Right lobe of liver (tissue), 6 donors: ENCODE measurements around the gene TNS3. TPM values are rescaled to one million over a fixed set of nuclear protein-coding genes. Genes with fewer than 3 reads are reported as not detected.

ENCODE experiments used
- ATAC-seq, 4 donors: fragments of 200-7000 bp; cut with Tn5 transposase; one replicate each; pipeline ENCODE4 v1.9.1; 2020; ENCODE audit warnings: mild to moderate bottlenecking in 4 of 4, moderate library complexity in 4 of 4
- DNase-seq, 3 donors: peaks; one replicate each; pipeline ENCODE4 v3.0.0-alpha.2; 2020
- H3K27ac ChIP-seq, 3 donors: fragments of 200-600 bp; one replicate each; pipeline ENCODE4 v1.8.0; 2022
- H3K27me3 ChIP-seq, 2 donors: fragments of 200-600 bp; one replicate each; pipeline ENCODE4 v1.8.0; 2022
- H3K36me3 ChIP-seq, 4 donors: fragments of 200-600 bp; sonication (generic) in 1 of 4; one replicate each; pipeline versions ENCODE4 v1.5.1 to v1.8.0; 2017 to 2022; ENCODE audit warnings: control low read depth in 1 of 4
- H3K4me1 ChIP-seq, 4 donors: fragments of 200-600 bp; sonication (generic) in 1 of 4; one replicate each; pipeline versions ENCODE4 v1.5.1 to v1.8.0; 2017 to 2022; ENCODE audit warnings: control low read depth in 1 of 4
- H3K4me3 ChIP-seq, 3 donors: fragments of 200-600 bp; one replicate each; pipeline ENCODE4 v1.8.0; 2022
- H3K9me3 ChIP-seq, 4 donors: fragments of 200-600 bp; sonication (generic) in 1 of 4; one replicate each; pipeline versions ENCODE4 v1.5.1 to v1.8.0; 2017 to 2022; ENCODE audit warnings: control low read depth in 1 of 4
- POLR2A ChIP-seq: fragments of 450-650 bp; IDR thresholded peaks from one replicate; pipeline ENCODE4 v1.6.1; 2017; ENCODE audit warnings: antibody characterized with exemption, mild to moderate bottlenecking
- WGBS: methylation state at CpG from one replicate; pipeline ENCODE4 v1.1.6; 2018; ENCODE audit warnings: low coverage, low lambda C conversion rate; ENCODE audit not compliant: insufficient coverage; ENCODE audit errors: missing lambda C conversion rate; 5-methylcytosine and 5-hydroxymethylcytosine counted together
- intact Hi-C, 2 donors: fragments of 100-400 bp; cut with DNase I; formaldehyde crosslinking; loops; one replicate each; pipeline versions ENCODE4 v1.11.2 to v1.14.1; 2022
- total RNA-seq, 6 experiments: library from RNA; depleted of rRNA in 2 of 6; stranded (reverse); fragments of >200 nt in 2 of 6; fragmentation: NEBNext Ultra II Directional in 3 of 6; extraction: Animal tissue kit (Norgen Biotek cat#: 25700) in 3 of 6; gene quantifications; one replicate each; pipeline versions ENCODE4 v1.1.0 to v1.2.4, GENCODE V29; 2016 to 2023
- TF ChIP-seq, protein P1 (sequence below), 4 donors: fragments of 200-600 bp in 3 of 4; fragments of 450-650 bp in 1 of 4; IDR thresholded peaks; one replicate each; pipeline versions ENCODE4 v1.5.1 to v1.8.0; 2016 to 2022; ENCODE audit warnings: antibody characterized with exemption in 4 of 4, mild to moderate bottlenecking in 2 of 4
- donor health status: DM: no; HTN: yes; CAD: no.
- donor health status: DM: no; HTN: no; CAD: no.
- donor health status: DM: no; HTN: no; CAD: no.
- donor health status: DM: no; HTN: yes; CAD: no.
- donor health status: DM: no; HTN: yes; CAD: no.

TNS3 gene
- total RNA-seq, 6 experiments from 2014 or later, result 51.2 to 95.0 (median 58.4) TPM

DNA sequence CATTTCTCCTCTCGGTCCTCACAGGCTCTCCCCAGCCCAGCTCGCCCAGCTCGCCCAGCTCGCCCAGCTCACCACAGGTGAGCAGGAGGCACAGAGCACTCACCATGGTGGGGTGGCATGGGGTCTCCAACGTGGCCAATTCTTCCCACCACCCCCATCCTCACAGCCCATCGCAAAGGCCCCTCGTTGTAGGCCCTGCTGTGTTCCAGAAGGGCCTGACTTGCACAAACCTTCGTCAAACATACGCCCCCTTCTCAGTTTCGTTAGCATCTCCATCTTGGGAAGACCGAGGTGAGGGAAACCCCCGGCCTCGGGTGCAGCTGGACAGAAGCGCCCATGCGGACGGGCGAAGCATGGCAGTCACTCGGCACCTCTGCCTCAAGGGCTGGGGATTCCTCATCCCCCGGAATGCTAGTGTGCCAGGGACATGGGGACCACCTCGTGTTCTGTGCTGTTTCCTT, 304.6 kb downstream of the TNS3 start:
- DNase-seq (no peak), ATAC-seq (no peak)
- H3K36me3 ChIP-seq, result peaks cover 0 to 22% (median 14%) of the 10 kb centered on the region in 4 donors
- intact Hi-C loops, result loop anchor here in 1 of 2 donors (10.0 kb wide), 1 partner anchor 547 kb away; no protein-coding TSS in a partner anchor
- WGBS, result 95% methylated on average over 11 of the region's 20 CpGs
- H3K27me3 ChIP-seq, result no peaks in the 10 kb centered on the region
- H3K27ac ChIP-seq, result no peak overlapping the region
- no peak for TF ChIP-seq POLR2A
- TF ChIP-seq, protein P1, sequence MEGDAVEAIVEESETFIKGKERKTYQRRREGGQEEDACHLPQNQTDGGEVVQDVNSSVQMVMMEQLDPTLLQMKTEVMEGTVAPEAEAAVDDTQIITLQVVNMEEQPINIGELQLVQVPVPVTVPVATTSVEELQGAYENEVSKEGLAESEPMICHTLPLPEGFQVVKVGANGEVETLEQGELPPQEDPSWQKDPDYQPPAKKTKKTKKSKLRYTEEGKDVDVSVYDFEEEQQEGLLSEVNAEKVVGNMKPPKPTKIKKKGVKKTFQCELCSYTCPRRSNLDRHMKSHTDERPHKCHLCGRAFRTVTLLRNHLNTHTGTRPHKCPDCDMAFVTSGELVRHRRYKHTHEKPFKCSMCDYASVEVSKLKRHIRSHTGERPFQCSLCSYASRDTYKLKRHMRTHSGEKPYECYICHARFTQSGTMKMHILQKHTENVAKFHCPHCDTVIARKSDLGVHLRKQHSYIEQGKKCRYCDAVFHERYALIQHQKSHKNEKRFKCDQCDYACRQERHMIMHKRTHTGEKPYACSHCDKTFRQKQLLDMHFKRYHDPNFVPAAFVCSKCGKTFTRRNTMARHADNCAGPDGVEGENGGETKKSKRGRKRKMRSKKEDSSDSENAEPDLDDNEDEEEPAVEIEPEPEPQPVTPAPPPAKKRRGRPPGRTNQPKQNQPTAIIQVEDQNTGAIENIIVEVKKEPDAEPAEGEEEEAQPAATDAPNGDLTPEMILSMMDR (IDR thresholded peaks at IDR 0.05), result no peak
- H3K4me1 ChIP-seq, result peaks cover 0 to 19% (median 8%) of the 10 kb centered on the region in 4 donors
- no peak overlapping the region for H3K4me3 ChIP-seq
- no peaks in the 10 kb centered on the region for H3K9me3 ChIP-seq

DNA sequence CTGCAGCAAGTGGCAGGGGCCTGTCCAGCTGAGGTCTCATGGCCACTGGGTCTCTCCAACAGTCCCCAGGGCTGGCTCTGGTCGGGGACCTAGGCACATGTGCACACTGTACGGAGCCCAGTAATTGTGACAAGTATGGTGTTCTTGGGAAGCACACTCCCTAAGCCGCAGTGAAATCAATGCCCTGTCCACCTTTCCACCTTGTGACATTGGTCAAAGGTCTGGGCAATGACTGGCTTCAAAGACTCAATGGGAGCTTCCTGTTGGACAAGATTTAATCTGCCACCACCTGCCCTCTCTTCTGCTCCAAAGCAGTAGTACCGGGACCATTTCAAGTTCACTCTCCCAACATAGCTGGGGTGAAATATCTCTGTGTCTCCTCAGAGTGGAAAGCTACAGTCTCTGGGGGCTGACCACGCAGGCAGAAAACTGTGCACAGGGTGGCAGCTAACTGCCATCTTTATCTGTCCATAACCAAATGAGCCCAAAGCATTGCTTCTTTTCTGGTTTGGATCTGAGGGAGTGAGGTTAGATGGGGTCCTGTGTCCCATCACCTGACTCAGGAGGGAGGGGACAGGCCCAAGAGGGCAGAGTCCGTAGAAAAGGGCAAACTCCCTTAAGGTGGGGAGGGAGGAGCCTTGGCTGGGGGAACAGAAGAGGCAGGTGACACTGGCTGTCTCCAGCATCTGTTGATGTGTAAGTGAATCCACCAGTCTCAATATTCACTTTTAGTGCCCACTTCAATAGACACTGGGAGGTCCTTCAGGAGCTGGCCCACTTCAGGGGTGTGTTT, 307.7 kb downstream of the TNS3 start:
- H3K9me3 ChIP-seq, result no peaks in the 10 kb centered on the region
- ATAC-seq, result peak; percentile 12 to 57 (median 28)
- no peak overlapping the region for H3K27ac ChIP-seq
- H3K36me3 ChIP-seq, result peaks cover 0 to 14% (median 6%) of the 10 kb centered on the region in 4 donors
- no peak for DNase-seq
- no peak overlapping the region for H3K4me3 ChIP-seq
- H3K4me1 ChIP-seq, result peaks cover 0 to 19% (median 7%) of the 10 kb centered on the region in 4 donors
- TF ChIP-seq, protein P1 (IDR thresholded peaks at IDR 0.05), result no peak
- no peak for TF ChIP-seq POLR2A
- intact Hi-C loops, result loop anchor here in 1 of 2 donors (10.0 kb wide), 1 partner anchor 551 kb away; no protein-coding TSS in a partner anchor
- H3K27me3 ChIP-seq, result no peaks in the 10 kb centered on the region
- 63% methylated on average over 3 of the region's 6 CpGs for WGBS

DNA sequence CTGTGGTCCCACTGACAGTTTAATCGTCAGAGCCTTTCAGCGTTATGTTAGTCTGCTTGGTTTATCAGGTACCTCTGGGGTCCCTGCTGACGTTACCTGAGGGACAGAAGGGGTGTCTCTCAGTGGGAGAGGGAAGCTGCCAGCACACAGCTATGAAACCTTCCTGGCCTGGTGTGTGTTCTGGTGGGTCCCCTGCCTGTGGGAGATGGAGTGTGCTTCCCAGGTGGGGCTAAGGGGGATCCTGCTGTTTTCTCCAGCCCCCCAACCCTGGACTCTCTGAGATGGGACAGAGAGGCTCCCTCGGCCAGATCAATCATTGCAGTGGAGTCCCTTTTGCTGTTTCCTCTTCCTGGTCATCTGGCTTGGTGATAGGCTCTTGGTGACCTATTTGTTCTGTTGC, 308.8 kb downstream of the TNS3 start:
- Histone ChIP-seq H3K27me3 (no peaks in the 10 kb centered on the region), H3K36me3 (peaks cover 0 to 14% (median 6%) of the 10 kb centered on the region in 4 donors), H3K27ac (no peak overlapping the region), H3K4me3 (no peak overlapping the region), H3K9me3 (no peaks in the 10 kb centered on the region), H3K4me1 (peaks cover 0 to 12% (median 2%) of the 10 kb centered on the region in 4 donors)
- intact Hi-C loops, result loop anchor here in 1 of 2 donors (10.0 kb wide), 1 partner anchor 552 kb away; no protein-coding TSS in a partner anchor
- TF ChIP-seq POLR2A, result no peak
- TF ChIP-seq, protein P1 (IDR thresholded peaks at IDR 0.05), result no peak
- DNase-seq (no peak), ATAC-seq (no peak)
- WGBS, result 96% methylated on average over 3 of the region's 4 CpGs

DNA sequence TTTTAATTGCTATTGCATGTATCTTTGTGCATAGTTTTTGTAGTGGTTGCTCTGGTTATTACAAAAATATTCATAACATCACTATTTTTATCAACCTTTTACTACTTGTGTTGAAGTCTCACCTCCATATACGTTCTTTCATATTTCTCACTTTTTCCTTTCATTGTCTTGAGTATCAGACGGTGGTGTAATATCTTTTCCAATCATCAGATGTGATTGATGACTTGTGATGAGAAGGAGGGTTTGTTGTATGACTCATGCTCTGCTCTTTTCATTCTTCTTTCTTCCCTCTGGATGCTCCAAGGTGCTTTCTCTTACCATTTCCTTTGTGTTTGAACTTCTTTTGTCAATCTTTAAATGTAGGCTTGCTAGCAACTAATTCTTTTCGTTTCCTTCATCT, 310.2 kb downstream of the TNS3 start:
- ATAC-seq (no peak), DNase-seq (no peak)
- Histone ChIP-seq H3K4me1 (peaks cover 0 to 12% (median 0%) of the 10 kb centered on the region in 4 donors), H3K36me3 (peaks cover 0 to 5% (median under 1%) of the 10 kb centered on the region in 4 donors), H3K9me3 (no peaks in the 10 kb centered on the region), H3K27ac (no peak overlapping the region), H3K4me3 (no peak overlapping the region), H3K27me3 (no peaks in the 10 kb centered on the region)
- WGBS, result 77% methylated on average over 3 of the region's 3 CpGs
- intact Hi-C loops, result loop anchor here in 1 of 2 donors (10.0 kb wide), 1 partner anchor 553 kb away; no protein-coding TSS in a partner anchor
- TF ChIP-seq POLR2A, result no peak
- TF ChIP-seq, protein P1 (IDR thresholded peaks at IDR 0.05), result no peak
